Neural cell (in vitro differentiated cells): ENCODE measurements around the gene PHACTR1.

ENCODE experiments used
- CTCF ChIP-seq: fragments of 450-650 bp; IDR thresholded peaks from 2 replicates; pipeline ENCODE4 v1.5.1; 2014; ENCODE audit warnings: antibody characterized with exemption, mild to moderate bottlenecking, moderate library complexity; ENCODE audit not compliant: poor library complexity, severe bottlenecking
- EZH2 ChIP-seq: fragments of 200-600, 300-800 bp; shearing (Covaris generic), sonication (generic); IDR thresholded peaks from 2 replicates; pipeline ENCODE4 v1.6.1; 2014; ENCODE audit warnings: antibody characterized with exemption, low read length, borderline replicate concordance, mild to moderate bottlenecking; ENCODE audit not compliant: insufficient read depth, poor library complexity, severe bottlenecking
- MXI1 ChIP-seq: fragments of 450-650 bp; conservative IDR thresholded peaks from 2 replicates; pipeline ENCODE4 v1.6.1; 2014; ENCODE audit warnings: antibody characterized with exemption, mild to moderate bottlenecking; ENCODE audit not compliant: poor library complexity, severe bottlenecking
- POLR2AphosphoS5 ChIP-seq: IDR thresholded peaks from 2 replicates; pipeline ENCODE4 v1.6.1; 2012
- SMC3 ChIP-seq: fragments of 450-650 bp; conservative IDR thresholded peaks from 2 replicates; pipeline ENCODE4 v1.6.1; 2014; ENCODE audit warnings: antibody characterized with exemption, mild to moderate bottlenecking, moderate library complexity; ENCODE audit not compliant: poor library complexity
- TAF1 ChIP-seq: IDR thresholded peaks from 2 replicates; pipeline ENCODE4 v1.6.1; 2012; ENCODE audit warnings: low read depth
- TF ChIP-seq, protein P1 (sequence below): IDR thresholded peaks from 2 replicates; pipeline ENCODE4 v1.6.1; 2012; ENCODE audit warnings: borderline replicate concordance

- no peak for TF ChIP-seq CTCF
- TF ChIP-seq, protein P1, sequence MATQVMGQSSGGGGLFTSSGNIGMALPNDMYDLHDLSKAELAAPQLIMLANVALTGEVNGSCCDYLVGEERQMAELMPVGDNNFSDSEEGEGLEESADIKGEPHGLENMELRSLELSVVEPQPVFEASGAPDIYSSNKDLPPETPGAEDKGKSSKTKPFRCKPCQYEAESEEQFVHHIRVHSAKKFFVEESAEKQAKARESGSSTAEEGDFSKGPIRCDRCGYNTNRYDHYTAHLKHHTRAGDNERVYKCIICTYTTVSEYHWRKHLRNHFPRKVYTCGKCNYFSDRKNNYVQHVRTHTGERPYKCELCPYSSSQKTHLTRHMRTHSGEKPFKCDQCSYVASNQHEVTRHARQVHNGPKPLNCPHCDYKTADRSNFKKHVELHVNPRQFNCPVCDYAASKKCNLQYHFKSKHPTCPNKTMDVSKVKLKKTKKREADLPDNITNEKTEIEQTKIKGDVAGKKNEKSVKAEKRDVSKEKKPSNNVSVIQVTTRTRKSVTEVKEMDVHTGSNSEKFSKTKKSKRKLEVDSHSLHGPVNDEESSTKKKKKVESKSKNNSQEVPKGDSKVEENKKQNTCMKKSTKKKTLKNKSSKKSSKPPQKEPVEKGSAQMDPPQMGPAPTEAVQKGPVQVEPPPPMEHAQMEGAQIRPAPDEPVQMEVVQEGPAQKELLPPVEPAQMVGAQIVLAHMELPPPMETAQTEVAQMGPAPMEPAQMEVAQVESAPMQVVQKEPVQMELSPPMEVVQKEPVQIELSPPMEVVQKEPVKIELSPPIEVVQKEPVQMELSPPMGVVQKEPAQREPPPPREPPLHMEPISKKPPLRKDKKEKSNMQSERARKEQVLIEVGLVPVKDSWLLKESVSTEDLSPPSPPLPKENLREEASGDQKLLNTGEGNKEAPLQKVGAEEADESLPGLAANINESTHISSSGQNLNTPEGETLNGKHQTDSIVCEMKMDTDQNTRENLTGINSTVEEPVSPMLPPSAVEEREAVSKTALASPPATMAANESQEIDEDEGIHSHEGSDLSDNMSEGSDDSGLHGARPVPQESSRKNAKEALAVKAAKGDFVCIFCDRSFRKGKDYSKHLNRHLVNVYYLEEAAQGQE = no peak
- no peak for TF ChIP-seq POLR2AphosphoS5
- no peak for TF ChIP-seq SMC3
- TF ChIP-seq TAF1 = no peak
- TF ChIP-seq EZH2 = no peak
- no peak for TF ChIP-seq MXI1
These were observed 401.0 kb downstream of the PHACTR1 start for GRCh38 chr6:13117570-13117969.
